Cardiac muscle cell (in vitro differentiated cells and primary cell): ENCODE results near the gene FRMD5. TPM values are rescaled to one million over a fixed set of nuclear protein-coding genes. Genes with fewer than 3 reads are reported as not detected.

Experiments
- DNase-seq, 2 donors: peaks; one replicate each; pipeline versions ENCODE4 v3.0.0 to v3.0.0-alpha.2; 2010 to 2017; ENCODE audit warnings: low read depth in 1 of 2, low spot score in 1 of 2
- H3K27ac ChIP-seq: fragments of 200-600 bp; sonication (generic); 2 replicates; pipeline ENCODE4 v1.5.1; 2016
- H3K27me3 ChIP-seq: fragments of 200-600 bp; sonication (generic); 2 replicates; pipeline ENCODE4 v1.6.0; 2016; ENCODE audit warnings: control low read depth
- H3K36me3 ChIP-seq: fragments of 200-600 bp; sonication (generic); 2 replicates; pipeline ENCODE4 v1.5.1; 2016; ENCODE audit warnings: control low read depth
- H3K4me1 ChIP-seq: fragments of 200-600 bp; sonication (generic); 2 replicates; pipeline ENCODE4 v1.8.1; 2017; ENCODE audit warnings: low read depth, mild to moderate bottlenecking, mixed run types
- H3K4me3 ChIP-seq: fragments of 200-600 bp; sonication (generic); 2 replicates; pipeline ENCODE4 v1.5.1; 2016; ENCODE audit warnings: mild to moderate bottlenecking
- H3K9me3 ChIP-seq: fragments of 200-600 bp; sonication (generic); 2 replicates; pipeline ENCODE4 v1.5.1; 2017; ENCODE audit warnings: low read depth, mild to moderate bottlenecking, control low read depth
- CTCF ChIP-seq: IDR thresholded peaks from 2 replicates; pipeline ENCODE4 v1.5.1; 2012; ENCODE audit warnings: low read depth, mild to moderate bottlenecking, low read length
- polyA plus RNA-seq: library from polyadenylated mRNA; unstranded; fragments of >200 nt; fragmentation: Nextera tagmentation; extraction: Ambion mirVana; gene quantifications from 2 replicates; pipeline ENCODE4 v1.2.1, GENCODE V29; 2016
- total RNA-seq: library from RNA; depleted of rRNA; stranded (reverse); fragments of >200 nt; gene quantifications from 2 replicates; pipeline ENCODE4 v1.2.3, GENCODE V29; 2016

Gene FRMD5
- total and polyA plus RNA-seq, 2 experiments from 2014 or later, result 26.8 to 59.7 TPM

- H3K4me1 ChIP-seq, result peaks cover 23% of the 10 kb centered on the region
- no peaks in the 10 kb centered on the region for H3K27me3 ChIP-seq
- peak in 1 of 2 donors; percentile 45 for DNase-seq
- H3K4me3 ChIP-seq, result no peak overlapping the region
- no peaks in the 10 kb centered on the region for H3K9me3 ChIP-seq
- H3K36me3 ChIP-seq, result no peaks in the 10 kb centered on the region
- H3K27ac ChIP-seq, result peak overlapping the region; percentile 74
- TF ChIP-seq CTCF, result no peak
These were observed 219.3 kb downstream of the FRMD5 start for GRCh38 chr15:43975770-43976169.

DNA sequence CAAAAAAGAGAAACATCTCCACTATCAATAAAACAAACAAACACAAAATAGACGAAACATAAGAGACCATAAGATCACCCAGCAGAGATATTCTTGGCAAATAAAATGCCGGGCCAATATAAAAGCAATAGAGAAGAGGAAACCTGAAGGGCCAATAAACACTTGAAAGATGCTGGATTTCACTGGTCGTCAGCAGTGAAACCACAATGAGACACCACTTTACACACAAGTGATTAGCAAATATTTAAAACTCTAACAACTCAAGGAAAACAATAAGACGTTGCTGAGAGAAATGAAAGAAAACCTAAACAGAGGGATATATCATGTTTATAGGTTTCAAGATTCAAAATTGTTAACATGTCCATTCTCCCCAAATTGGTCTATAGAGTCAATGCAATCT lies 219.7 kb downstream of the FRMD5 start:
- H3K4me1 ChIP-seq, result peaks cover 23% of the 10 kb centered on the region
- no peak overlapping the region for H3K4me3 ChIP-seq
- H3K27ac ChIP-seq, result peak overlapping the region; percentile 74
- no peaks in the 10 kb centered on the region for H3K27me3 ChIP-seq
- no peaks in the 10 kb centered on the region for H3K36me3 ChIP-seq
- no peak for DNase-seq
- no peak for TF ChIP-seq CTCF
- no peaks in the 10 kb centered on the region for H3K9me3 ChIP-seq

- H3K4me1 ChIP-seq, result peaks cover 23% of the 10 kb centered on the region
- no peak for DNase-seq
- H3K9me3 ChIP-seq, result no peaks in the 10 kb centered on the region
- no peaks in the 10 kb centered on the region for H3K27me3 ChIP-seq
- no peaks in the 10 kb centered on the region for H3K36me3 ChIP-seq
- H3K4me3 ChIP-seq, result no peak overlapping the region
- peak overlapping the region; percentile 74 for H3K27ac ChIP-seq
- no peak for TF ChIP-seq CTCF
These were observed 220.2 kb downstream of the FRMD5 start for GRCh38 chr15:43974852-43975251.

GRCh38 chr15:43969802-43970375 lies 225.2 kb downstream of the FRMD5 start:
- no peak overlapping the region for H3K4me3 ChIP-seq
- DNase-seq, result no peak
- H3K9me3 ChIP-seq, result no peaks in the 10 kb centered on the region
- TF ChIP-seq CTCF, result no peak
- peak overlapping the region; percentile 11 for H3K27ac ChIP-seq
- no peaks in the 10 kb centered on the region for H3K36me3 ChIP-seq
- H3K27me3 ChIP-seq, result no peaks in the 10 kb centered on the region
- H3K4me1 ChIP-seq, result peaks cover 3% of the 10 kb centered on the region

DNA sequence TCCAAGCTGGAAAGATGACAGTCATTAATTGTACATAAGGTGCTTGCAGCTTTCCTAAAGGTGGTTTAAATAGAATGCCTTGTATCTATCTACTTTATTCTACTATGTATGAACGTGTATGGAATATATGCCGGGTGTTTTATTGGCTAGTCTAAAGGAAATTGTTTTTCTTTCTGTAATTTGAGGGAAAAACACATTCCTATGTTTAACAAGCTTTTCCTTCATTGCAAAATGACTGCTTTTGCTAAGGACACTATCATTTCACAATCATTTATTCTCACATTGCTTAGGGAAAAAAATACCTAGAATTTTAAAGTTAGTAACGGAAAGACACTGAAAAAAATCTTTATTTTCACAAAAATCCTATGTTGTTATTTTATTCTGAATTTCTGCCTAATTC lies 226.5 kb downstream of the FRMD5 start:
- no peak for TF ChIP-seq CTCF
- Histone ChIP-seq H3K4me1 (no peaks in the 10 kb centered on the region), H3K36me3 (no peaks in the 10 kb centered on the region), H3K9me3 (no peaks in the 10 kb centered on the region), H3K27me3 (no peaks in the 10 kb centered on the region), H3K27ac (no peak overlapping the region), H3K4me3 (no peak overlapping the region)
- no peak for DNase-seq
